Measurements from ENCODE around the gene GALNT2.

The GALNT2 gene

DNA sequence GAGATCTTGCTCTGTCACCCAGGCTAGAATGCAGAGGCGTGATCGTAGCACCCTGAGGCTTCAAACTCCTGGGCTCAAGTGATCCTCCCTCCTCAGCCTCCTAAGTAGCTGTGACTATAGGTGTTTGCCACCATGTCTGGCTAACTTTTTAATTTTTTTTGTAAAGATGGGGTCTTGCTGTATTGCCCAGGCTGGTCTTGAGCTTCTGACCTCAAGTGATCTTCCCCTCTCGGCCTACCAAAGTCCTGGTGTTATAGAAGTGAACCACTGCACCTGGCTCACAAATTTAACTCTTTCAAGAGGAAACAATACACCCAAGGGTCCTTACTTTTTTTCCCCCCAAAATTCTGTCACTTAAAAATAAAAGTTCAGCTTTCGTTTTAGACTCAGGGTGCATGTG, 62.3 kb downstream of the GALNT2 start:
- no peaks in the 10 kb centered on the region for H3K9me3 ChIP-seq (ENCODE audit: control insufficient read depth, insufficient read depth, low read length)
- H3K4me1 ChIP-seq (ENCODE audit: control insufficient read depth, insufficient read depth, low read length): no peaks in the 10 kb centered on the region
- H3K27me3 ChIP-seq (ENCODE audit: control insufficient read depth, insufficient read depth, low read length): no peaks in the 10 kb centered on the region
- no peaks in the 10 kb centered on the region for H3K36me3 ChIP-seq (ENCODE audit: control insufficient read depth, insufficient read depth, low read length)
- no peak overlapping the region for H3K4me3 ChIP-seq (ENCODE audit: low read depth, low read length)
- H3K9ac ChIP-seq (ENCODE audit: low read depth, low read length): no peak overlapping the region

DNA sequence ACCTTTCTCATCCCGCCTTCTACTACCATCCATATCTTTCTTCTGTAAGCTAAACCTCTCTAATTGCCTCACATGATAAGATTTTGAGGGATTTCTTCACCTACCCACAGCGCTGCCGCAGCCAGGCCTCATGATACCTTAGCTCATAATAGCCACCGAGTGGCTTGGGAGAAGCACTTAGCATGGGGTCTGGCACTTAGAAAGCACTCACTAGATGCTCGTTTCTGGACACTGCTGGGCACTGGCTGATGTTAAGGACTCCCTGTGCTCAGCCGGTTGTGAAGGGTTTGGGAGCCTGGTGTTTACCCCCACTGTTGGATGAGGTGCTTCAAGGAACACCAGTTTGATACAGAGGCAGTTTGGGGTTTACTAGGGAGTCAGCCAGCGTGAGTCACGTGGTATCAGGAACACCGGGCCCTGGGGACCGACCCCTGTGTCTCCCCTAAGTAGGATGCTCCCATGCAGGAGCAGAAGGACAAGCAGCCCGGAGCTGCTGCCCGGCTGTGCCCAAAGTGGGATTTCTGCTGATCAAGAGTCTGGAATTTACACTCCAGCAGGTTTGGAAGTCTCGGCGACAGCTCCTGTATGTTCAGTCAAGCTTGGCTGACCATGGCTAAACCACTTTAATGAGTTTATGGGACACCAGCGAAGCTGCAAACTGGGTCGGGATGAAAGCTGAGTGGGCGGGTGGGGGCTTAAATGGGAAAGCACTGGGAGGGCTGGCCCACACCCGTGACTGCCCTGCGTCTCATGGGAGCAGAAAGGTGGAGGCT, 63.3 kb downstream of the GALNT2 start:
- Histone ChIP-seq H3K4me3 (ENCODE audit: low read depth, low read length) (no peak overlapping the region), H3K4me1 (ENCODE audit: control insufficient read depth, insufficient read depth, low read length) (no peaks in the 10 kb centered on the region), H3K9ac (ENCODE audit: low read depth, low read length) (no peak overlapping the region), H3K36me3 (ENCODE audit: control insufficient read depth, insufficient read depth, low read length) (no peaks in the 10 kb centered on the region), H3K9me3 (ENCODE audit: control insufficient read depth, insufficient read depth, low read length) (no peaks in the 10 kb centered on the region), H3K27me3 (ENCODE audit: control insufficient read depth, insufficient read depth, low read length) (no peaks in the 10 kb centered on the region)

DNA sequence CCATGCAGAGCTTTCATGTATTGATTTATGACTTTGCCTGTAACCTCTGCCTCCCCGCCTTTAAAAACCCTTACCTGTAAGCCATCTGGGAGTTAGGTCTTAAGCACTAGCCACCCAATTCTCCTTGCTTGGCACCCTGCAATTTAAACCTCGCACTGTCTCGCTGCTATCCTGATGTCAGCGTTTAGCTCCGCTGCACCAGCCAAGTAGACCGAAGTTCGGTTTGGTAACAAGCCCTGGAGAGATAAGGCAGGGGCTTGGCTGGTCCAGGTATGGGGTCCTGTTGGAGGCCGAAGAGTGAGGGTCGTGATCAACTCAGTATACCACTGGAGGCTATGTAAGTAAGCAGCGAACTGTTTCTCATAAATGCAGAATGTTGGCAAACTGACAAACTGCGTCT, 64.4 kb downstream of the GALNT2 start:
- Histone ChIP-seq H3K4me3 (ENCODE audit: low read depth, low read length) (no peak overlapping the region), H3K27me3 (ENCODE audit: control insufficient read depth, insufficient read depth, low read length) (no peaks in the 10 kb centered on the region), H3K36me3 (ENCODE audit: control insufficient read depth, insufficient read depth, low read length) (no peaks in the 10 kb centered on the region), H3K4me1 (ENCODE audit: control insufficient read depth, insufficient read depth, low read length) (no peaks in the 10 kb centered on the region), H3K9me3 (ENCODE audit: control insufficient read depth, insufficient read depth, low read length) (no peaks in the 10 kb centered on the region), H3K9ac (ENCODE audit: low read depth, low read length) (no peak overlapping the region)

DNA sequence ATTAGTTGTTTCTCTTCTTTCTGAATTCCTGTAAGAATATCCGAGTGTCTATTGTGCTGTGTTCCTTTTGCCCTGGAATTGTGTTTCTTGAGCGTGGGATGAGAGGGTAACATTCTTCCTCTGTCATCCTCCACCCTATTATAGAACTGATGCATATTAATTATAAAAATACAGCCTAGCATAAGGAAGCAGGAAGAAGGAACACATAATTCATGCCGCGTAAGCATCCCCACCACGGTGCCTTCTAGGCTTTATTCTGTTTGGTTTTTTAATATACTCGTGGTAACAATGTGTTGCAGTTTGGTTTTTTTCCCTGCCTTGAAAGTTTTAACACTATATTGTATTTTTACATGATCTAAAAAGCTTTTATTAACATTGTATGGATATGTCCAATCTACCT, 65.7 kb downstream of the GALNT2 start:
- Histone ChIP-seq H3K9ac (ENCODE audit: low read depth, low read length) (no peak overlapping the region), H3K27me3 (ENCODE audit: control insufficient read depth, insufficient read depth, low read length) (no peaks in the 10 kb centered on the region), H3K4me3 (ENCODE audit: low read depth, low read length) (no peak overlapping the region), H3K36me3 (ENCODE audit: control insufficient read depth, insufficient read depth, low read length) (no peaks in the 10 kb centered on the region), H3K4me1 (ENCODE audit: control insufficient read depth, insufficient read depth, low read length) (no peaks in the 10 kb centered on the region), H3K9me3 (ENCODE audit: control insufficient read depth, insufficient read depth, low read length) (no peaks in the 10 kb centered on the region)

DNA sequence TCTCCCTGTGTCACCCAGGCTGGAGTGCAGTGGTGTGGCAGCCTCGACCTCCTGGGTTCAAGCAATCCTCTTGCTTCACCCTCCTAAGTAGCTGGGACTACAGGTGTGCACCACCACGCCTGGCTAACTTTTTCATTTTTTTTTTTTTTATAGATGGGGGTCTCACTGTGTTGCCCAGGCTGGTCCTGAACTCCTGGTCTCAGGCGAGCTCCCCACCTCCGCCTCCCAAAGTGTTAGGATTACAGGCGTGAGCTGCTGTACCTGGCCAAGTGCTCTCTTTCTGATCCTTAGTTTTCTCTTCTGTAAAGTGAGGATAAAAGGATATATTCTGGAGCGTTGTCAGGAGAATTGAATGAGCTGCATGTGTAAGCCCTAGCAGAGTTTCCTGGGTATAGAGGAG, 68.7 kb downstream of the GALNT2 start:
- H3K36me3 ChIP-seq (ENCODE audit: control insufficient read depth, insufficient read depth, low read length): no peaks in the 10 kb centered on the region
- no peak overlapping the region for H3K9ac ChIP-seq (ENCODE audit: low read depth, low read length)
- H3K4me3 ChIP-seq (ENCODE audit: low read depth, low read length): no peak overlapping the region
- H3K27me3 ChIP-seq (ENCODE audit: control insufficient read depth, insufficient read depth, low read length): no peaks in the 10 kb centered on the region
- H3K4me1 ChIP-seq (ENCODE audit: control insufficient read depth, insufficient read depth, low read length): no peaks in the 10 kb centered on the region
- H3K9me3 ChIP-seq (ENCODE audit: control insufficient read depth, insufficient read depth, low read length): no peaks in the 10 kb centered on the region

DNA sequence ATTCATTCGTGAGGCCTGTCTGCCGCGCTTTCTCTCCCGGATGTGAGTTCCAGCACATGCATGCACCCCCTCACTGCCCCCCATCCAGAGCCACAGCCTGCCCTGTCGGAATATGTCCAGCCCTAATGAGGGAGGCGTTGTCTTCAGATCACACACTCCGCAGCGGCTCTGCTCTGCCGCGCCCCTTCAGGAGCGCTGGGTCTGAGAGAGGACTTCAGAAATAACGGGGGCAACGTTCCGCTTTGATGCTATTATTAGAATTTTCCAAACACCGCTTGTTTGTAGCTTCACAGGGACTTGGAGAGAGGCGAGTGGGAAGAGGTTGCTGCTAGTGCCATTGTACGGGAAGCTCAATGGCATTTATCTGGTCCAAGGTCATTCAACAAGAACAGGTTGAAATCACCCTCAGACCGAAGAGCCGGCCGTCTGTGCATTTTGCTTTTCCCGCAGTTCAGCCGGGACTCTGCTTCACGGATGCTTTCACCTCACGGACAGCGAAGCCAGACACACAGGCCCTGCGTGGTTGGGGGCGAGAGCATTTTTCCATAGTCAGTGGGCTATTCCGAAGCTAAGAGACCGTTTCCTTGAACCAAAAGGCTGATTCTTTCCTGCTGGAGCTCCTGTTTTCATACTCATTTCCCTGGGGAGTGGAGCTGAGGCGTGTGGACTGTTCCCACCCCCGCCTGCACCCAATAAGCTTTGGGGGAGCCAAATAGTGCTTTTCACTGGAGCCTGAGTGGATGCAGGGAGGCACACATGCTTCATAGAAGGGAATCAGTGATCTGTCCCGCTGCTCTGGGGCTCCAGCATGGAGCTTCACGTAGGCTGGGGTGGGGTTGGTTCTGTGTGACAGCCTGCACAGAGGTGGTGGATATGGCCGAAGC, 69.7 kb downstream of the GALNT2 start:
- Histone ChIP-seq H3K36me3 (ENCODE audit: control insufficient read depth, insufficient read depth, low read length) (no peaks in the 10 kb centered on the region), H3K27me3 (ENCODE audit: control insufficient read depth, insufficient read depth, low read length) (no peaks in the 10 kb centered on the region), H3K9ac (ENCODE audit: low read depth, low read length) (no peak overlapping the region), H3K9me3 (ENCODE audit: control insufficient read depth, insufficient read depth, low read length) (no peaks in the 10 kb centered on the region), H3K4me1 (ENCODE audit: control insufficient read depth, insufficient read depth, low read length) (no peaks in the 10 kb centered on the region), H3K4me3 (ENCODE audit: low read depth, low read length) (no peak overlapping the region)

DNA sequence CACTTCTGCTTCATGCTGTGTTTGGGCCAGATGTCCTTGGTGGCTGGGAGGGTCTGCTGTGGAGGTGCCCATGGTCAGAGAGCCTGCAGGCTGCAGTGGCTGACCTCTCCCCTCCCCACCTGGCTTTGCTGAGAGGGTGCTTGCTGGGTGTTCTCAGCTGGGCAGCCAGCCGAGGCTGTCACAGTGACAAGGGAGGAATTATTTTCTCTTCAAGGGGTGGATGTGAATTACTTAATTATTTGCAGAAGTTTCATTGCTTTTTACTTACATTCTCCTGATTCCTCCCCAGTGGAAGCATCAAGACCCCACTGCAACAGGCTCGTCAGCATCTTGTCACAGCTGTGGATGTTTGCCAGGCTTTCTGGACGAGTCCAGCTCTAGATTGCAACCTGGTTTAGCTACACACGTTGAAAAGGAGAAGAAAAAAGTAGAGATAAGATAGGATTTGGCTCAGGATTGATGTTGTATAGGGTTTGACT, 70.3 kb downstream of the GALNT2 start:
- Histone ChIP-seq H3K9me3 (ENCODE audit: control insufficient read depth, insufficient read depth, low read length) (no peaks in the 10 kb centered on the region), H3K9ac (ENCODE audit: low read depth, low read length) (no peak overlapping the region), H3K36me3 (ENCODE audit: control insufficient read depth, insufficient read depth, low read length) (no peaks in the 10 kb centered on the region), H3K4me3 (ENCODE audit: low read depth, low read length) (no peak overlapping the region), H3K27me3 (ENCODE audit: control insufficient read depth, insufficient read depth, low read length) (no peaks in the 10 kb centered on the region), H3K4me1 (ENCODE audit: control insufficient read depth, insufficient read depth, low read length) (no peaks in the 10 kb centered on the region)

DNA sequence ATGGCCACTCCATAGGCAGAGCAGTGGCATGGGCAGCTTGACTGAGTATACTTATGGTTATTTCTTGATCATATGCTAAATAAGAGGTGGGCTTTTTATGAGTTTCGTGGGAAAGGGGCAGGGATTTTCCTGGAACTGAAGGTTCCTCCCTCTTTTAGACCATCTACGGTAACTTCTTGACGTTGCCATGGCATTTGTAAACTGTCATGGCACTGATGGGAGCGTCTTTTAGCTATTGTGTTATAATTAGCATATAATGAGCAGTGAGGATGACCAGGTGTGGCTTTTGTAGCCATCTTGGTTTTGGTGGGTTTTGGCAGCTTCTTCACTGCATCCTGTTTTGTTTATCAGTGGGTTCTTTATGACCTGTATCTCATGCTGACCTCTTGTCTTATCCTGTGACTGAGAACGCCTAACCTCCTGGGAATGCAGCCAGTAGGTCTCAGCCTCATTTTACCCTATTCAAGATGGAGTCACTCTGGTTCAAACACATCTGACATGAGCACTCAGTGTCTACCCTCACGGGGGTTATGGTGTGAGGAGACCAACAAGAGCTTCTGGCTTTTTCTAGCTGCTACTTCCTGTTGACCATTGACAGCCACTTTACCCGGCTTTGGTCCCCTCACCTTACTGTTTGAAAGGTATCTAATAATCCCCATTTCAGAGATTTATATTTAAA, 71.7 kb downstream of the GALNT2 start:
- H3K4me1 ChIP-seq (ENCODE audit: control insufficient read depth, insufficient read depth, low read length): no peaks in the 10 kb centered on the region

DNA sequence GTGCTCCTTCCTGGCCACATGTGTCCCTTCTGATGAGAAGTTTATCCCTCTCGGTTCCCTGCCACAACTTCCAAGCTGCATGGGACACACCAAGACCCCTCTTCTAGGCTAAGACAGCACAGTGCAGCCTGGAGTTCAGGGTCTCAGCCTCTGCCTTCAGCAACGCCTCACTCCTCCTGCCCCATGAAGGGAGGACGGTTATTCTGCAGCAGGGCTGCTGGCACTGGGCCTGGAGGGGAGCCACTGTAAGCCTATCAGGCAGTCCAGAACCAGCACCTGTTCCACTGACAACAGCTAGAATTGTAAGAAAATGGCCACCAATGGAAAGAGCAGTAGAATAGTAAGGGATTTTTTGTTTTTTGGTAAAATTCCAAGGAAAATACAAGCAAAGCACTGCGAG, 72.3 kb downstream of the GALNT2 start:
- Histone ChIP-seq H3K4me1 (ENCODE audit: control insufficient read depth, insufficient read depth, low read length) (no peaks in the 10 kb centered on the region), H3K27me3 (ENCODE audit: control insufficient read depth, insufficient read depth, low read length) (no peaks in the 10 kb centered on the region), H3K9me3 (ENCODE audit: control insufficient read depth, insufficient read depth, low read length) (no peaks in the 10 kb centered on the region), H3K9ac (ENCODE audit: low read depth, low read length) (no peak overlapping the region), H3K36me3 (ENCODE audit: control insufficient read depth, insufficient read depth, low read length) (no peaks in the 10 kb centered on the region), H3K4me3 (ENCODE audit: low read depth, low read length) (no peak overlapping the region)

More for the DNA sequence above, 71.7 kb downstream of the GALNT2 start:
- Histone ChIP-seq H3K36me3 (ENCODE audit: control insufficient read depth, insufficient read depth, low read length) (no peaks in the 10 kb centered on the region), H3K9ac (ENCODE audit: low read depth, low read length) (no peak overlapping the region), H3K4me3 (ENCODE audit: low read depth, low read length) (no peak overlapping the region), H3K27me3 (ENCODE audit: control insufficient read depth, insufficient read depth, low read length) (no peaks in the 10 kb centered on the region), H3K9me3 (ENCODE audit: control insufficient read depth, insufficient read depth, low read length) (no peaks in the 10 kb centered on the region)

DNA sequence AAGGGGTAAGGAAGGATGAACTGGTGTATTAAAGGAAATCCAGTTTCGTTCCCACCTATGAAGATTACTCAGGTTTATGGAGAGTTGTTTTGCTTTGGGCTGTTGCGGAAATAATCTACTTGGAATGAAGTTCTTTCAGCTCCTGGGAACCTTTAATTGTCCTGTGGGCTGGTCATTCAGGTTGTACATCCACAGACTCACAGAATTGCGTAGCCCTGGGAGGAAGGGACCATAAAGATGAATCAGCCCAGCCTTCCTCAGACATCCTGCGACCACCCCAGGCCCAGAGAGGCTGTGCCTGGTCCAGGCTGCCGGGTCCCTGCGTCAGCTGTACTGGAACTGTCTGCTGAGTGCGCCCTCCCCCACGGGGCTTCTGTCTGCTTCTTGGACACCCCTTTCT, 72.7 kb downstream of the GALNT2 start:
- Histone ChIP-seq H3K9ac (ENCODE audit: low read depth, low read length) (no peak overlapping the region), H3K27me3 (ENCODE audit: control insufficient read depth, insufficient read depth, low read length) (no peaks in the 10 kb centered on the region), H3K4me3 (ENCODE audit: low read depth, low read length) (no peak overlapping the region), H3K4me1 (ENCODE audit: control insufficient read depth, insufficient read depth, low read length) (no peaks in the 10 kb centered on the region), H3K9me3 (ENCODE audit: control insufficient read depth, insufficient read depth, low read length) (no peaks in the 10 kb centered on the region), H3K36me3 (ENCODE audit: control insufficient read depth, insufficient read depth, low read length) (no peaks in the 10 kb centered on the region)

DNA sequence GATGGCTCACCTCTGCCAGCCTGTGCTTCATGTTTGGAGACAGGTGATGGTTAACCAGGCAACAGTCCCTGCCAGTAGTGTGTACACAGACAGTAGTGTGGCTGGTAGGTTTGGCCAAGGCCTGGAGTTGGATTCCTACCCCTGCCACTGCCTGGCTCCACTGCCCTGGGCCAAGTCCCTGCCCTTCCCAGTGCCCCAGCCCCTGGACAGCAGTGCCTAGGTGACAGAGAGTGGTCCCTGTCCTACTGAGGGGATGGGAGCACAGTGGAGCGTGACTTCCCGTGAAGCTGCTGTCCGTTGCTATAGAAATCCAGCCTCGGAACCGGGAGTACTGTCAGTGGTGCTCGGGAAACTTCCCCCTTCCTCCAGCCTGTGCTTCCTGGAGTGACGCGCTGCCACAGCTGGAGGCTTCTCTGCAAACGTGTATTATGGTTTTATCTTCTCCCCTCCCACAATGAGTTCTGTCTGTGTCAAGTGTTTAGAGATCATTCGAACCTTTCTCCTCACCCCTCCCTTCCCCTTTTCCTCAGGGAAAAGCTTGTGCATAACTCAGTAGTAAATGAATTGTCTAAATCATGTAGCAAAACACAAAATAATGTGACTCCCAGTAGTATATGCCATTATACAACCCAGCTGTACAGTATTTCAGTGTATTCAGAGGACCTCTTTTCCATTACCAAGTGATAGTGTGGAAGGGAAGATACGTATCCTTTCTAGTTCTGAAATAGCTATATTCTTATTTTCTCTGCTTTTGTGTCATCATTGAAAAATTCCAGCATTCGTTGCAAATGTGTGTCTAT, 73.4 kb downstream of the GALNT2 start:
- no peak overlapping the region for H3K9ac ChIP-seq (ENCODE audit: low read depth, low read length)
- no peaks in the 10 kb centered on the region for H3K9me3 ChIP-seq (ENCODE audit: control insufficient read depth, insufficient read depth, low read length)
- H3K36me3 ChIP-seq (ENCODE audit: control insufficient read depth, insufficient read depth, low read length): no peaks in the 10 kb centered on the region
- H3K27me3 ChIP-seq (ENCODE audit: control insufficient read depth, insufficient read depth, low read length): no peaks in the 10 kb centered on the region
- H3K4me1 ChIP-seq (ENCODE audit: control insufficient read depth, insufficient read depth, low read length): no peaks in the 10 kb centered on the region
- H3K4me3 ChIP-seq (ENCODE audit: low read depth, low read length): no peak overlapping the region

Data from iPS-15b (cell line).